Brain pericyte (primary cell): Measurements from ENCODE around the gene MSMO1.

Experiments
- DNase-seq: peaks from one replicate; pipeline ENCODE4 v3.0.0-alpha.2; 2012; ENCODE audit warnings: low read depth, low spot score

MSMO1 gene

DNA sequence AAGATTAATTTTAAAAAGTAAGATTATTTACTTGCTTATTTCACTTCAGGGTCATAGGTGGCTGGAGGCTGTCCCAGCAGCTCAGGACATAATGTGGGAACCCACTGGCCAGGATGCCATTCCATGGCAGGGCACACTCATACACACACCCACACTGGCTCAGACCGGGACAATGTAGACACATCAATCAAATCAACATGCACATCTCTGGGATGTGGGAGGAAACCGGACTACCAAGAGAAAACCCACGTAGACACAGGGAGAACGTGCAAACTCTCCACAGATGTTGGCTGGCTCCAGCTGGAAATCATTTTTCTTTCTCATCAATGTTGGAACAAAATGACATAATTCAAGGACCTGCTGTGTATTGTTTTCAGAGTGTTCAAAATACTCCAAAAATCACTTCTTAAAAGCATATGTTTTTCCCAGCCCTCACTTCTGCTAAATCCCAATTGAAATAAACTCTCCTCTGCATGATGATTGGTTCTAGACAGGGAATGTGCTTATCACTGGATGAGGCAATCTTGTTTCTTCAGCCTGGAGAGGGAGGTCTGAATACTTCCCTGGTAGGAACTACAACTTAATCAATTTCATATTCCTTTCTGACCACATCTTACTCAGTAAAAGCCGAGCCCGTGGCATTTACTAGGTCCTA is 32.7 kb downstream of the MSMO1 start:
- DNase-seq: no peak

DNA sequence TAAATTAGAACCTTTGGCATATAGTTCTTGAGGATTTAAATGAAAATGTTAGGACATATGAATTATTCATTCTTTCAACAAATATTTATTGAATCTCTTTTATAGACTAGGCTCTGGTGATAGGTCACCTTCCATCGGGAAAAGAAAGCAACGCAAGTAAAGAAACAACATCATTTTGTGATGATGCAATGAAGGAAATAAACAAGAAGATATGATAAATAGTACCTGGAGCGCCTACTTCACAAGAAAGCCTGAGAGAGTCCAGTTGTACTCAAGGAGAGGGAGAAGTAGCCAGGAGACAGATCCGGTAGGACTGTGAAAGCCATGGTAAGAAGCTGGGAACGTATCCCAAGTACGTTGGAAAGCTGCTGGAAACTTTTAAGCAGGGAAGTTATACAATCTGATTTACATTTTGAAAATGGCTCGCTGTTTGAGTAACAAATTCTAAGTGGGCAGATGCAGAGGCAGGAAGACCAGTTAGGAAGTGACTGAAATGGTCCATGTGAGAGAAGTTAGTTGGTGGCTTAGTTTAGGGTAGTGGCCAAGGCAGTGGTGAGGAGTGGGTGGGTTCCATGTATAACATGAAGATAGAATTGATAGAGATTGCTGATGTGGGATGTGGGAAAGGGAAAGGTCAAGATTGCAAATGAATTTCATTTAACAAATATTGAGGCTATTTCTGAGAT is 33.7 kb downstream of the MSMO1 start:
- no peak for DNase-seq

DNA sequence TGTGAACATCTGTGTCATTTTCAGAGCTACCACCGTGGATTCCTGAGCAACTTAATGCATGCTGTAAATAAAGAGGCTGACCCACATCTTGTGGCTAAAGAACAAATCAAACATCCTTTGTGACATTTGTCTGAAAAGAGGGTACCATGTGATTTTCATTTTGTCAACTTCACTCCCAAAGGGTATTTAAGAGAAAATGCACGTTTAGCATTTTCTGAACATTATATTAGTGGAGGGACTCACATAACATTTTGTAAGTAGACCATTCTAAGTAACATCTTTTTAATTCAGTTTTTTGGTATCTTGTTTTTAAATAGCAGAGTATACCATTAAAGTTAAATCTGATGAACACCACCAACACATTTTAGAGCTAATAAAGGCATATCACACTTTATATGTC is 34.3 kb downstream of the MSMO1 start:
- no peak for DNase-seq

DNA sequence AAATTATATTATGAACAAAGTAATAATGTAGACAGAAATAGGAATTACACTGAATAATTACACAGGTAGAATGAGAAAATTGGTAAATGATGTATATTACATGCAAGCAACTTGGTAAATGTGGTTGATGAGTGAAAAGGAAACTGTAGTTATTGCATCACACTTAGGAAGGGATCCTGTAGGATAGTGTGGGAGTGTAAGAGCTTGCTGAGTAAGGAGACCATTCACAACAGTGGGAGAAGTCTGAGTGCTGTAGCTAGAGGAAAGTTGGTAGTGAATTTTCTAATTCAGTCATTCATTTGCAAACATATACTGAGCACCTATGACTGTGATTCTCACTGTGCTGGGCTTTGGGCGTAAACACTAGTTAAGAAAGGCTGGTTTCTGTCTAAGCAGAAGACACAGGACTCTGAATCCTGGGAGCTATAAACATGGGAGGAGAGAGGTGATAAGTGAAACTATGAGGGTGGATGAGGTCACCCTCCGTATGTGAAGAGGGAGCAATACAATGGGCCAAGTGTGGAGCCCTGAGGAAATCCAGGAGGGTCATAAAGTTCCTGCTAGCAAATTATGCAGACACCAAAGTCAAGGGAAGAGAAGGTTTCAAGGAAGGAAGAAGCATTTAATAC is 37.1 kb downstream of the MSMO1 start:
- DNase-seq: no peak

DNA sequence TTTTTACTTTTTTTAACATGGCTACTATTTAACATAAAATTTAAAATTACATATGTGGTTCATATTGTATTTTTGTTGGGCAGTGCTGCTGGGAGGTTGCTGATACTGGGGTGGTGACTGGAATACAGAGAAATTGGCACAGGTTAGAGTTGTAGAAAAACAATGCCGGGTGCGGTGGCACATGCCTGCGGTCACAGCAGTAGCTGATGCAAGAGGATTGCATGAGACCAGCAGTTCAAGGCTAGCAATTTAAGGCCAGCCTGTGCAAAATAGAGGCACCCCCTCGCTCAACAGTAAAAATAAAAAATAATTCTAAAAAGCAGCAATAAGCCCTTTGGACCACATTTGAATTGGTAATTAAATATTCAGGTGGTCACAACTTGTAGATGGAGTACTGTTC is 39.6 kb downstream of the MSMO1 start:
- no peak for DNase-seq

DNA sequence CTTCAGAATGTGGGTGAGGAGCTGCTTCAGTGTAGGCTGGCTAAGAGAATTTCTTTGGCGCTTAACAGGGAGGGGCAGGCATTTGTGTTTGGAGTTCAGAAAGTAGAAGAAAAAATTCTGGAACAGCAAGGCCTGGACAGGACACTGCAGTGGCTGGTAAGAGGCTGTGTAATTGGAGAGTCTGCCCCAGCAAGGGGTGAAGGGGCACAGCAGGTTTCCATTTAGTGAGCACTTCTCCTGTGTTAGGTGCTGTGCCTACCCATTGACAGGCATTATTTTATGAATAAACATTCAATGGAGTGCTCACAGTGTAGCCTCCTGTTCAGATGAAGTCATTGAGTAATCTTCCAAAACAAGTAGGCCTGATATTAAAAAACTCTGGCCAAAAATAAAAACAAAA is 40.6 kb downstream of the MSMO1 start:
- no peak for DNase-seq

DNA sequence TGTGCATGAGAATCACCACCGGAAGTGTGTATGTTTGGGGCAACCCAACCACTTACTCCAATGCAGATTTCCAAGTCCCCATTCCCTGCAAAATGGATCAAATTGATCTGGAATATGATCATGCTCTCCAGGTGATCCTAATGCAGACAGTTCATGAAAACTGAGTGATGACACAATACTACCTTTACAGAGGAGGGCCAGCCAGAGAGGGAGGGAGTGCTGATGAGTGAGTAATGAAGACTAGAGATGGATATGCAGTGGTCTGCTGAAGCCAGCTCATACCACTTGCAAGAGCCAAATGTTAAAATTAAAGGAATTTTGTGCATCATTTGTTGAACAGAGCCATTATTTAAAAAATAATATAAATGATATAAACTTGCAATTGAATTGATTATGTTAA is 41.1 kb downstream of the MSMO1 start:
- no peak for DNase-seq

DNA sequence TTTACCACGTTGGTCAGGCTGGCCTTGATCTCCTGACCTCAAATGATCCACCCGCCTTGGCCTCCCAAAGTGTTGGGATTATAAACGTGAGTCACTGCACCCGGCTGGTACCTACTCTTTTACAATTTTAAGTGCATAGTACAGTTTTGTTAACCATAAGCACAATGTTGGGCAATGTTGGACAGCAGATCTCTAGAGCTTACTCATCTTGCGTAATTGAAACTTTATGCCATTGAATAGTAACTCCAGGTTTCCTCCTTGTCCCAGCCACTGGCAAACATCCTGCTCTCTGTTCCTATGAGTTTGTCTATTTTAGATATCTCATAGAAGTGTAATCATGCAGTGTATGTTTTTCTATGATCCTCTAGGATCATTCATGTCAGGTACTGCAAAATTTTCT is 42.1 kb downstream of the MSMO1 start:
- no peak for DNase-seq

DNA sequence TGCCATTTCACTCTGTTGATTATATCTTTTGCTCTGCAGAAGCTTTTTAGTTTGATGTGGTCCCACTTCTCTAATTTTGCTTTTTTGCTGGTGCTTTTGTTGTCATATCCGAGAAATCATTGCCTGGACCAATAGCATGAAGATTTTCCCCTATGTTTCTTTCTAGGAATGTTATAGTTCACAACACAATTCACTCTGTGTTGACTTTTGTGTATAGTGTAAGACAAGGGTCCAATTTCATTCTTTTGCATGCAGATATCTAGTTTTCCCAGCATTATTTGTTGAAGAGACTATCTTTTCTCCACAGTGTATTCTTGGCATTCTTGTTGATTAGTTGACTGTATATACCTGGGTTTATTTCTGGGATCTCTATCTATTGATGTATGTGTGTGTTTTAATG is 43.1 kb downstream of the MSMO1 start:
- no peak for DNase-seq

DNA sequence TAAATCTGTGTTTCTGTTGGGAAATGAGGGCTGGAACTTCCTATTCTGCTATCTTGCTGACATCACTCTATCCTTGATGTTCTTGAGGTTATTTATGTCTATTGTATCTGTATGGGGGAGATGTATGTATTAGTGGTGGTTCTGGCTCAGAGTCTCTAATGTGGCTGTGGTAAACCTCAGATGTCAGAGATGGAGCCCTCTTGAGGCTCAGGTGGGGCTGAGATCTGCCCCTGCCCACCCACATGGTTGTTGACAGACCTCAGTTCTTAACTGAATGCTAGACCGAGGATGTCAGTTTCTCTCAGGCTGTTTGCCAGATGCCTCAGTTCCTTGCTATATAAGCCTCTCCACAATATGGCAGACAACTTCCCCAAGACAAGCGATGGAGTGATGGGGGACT is 48.0 kb downstream of the MSMO1 start:
- DNase-seq: no peak

DNA sequence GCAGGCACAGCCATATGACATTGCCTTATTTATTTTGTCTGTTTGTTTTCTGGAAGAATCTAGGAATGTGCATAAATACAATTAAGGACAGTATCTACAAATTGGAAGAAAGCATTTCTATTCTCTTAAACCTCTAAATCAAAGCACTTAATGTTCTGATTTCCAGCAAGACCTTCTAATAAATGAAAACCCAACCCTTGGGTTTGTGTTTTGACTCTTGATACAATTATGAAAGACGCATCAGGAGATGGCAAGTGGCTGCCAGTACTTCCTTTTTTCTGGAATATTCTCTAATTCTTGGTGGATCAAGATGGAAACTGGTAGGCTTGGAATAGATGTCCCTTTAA is 50.9 kb downstream of the MSMO1 start:
- no peak for DNase-seq

DNA sequence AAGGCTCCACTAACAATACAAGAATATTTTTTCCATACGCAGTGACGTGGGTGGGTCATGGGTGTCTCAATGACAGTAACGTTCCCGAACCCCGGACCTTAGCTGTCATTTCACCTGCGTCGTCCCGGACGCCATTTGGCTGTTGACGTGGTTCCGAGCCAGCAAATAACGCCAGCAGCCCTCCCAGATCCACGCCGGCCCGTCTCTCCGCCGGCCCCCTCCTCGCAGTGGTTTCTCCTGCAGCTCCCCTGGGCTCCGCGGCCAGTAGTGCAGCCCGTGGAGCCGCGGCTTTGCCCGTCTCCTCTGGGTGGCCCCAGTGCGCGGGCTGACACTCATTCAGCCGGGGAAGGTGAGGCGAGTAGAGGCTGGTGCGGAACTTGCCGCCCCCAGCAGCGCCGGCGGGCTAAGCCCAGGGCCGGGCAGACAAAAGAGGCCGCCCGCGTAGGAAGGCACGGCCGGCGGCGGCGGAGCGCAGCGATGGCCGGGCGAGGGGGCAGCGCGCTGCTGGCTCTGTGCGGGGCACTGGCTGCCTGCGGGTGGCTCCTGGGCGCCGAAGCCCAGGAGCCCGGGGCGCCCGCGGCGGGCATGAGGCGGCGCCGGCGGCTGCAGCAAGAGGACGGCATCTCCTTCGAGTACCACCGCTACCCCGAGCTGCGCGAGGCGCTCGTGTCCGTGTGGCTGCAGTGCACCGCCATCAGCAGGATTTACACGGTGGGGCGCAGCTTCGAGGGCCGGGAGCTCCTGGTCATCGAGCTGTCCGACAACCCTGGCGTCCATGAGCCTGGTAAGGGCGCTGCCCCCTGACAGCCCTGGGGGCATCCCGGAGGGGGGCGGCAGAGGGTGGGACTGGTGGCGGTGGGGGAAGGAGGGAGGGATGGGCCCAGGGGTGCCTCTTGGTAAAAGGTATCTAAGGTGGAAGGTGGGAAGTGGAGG is 51.5 kb downstream of the MSMO1 start, which contains the start of gene CPE:
Gene CPE (plus strand): TSS at position 264 of the 933 bp plus-strand sequence. CDS start 214 bp downstream, at position 478.
- DNase-seq: peak; percentile 27

DNA sequence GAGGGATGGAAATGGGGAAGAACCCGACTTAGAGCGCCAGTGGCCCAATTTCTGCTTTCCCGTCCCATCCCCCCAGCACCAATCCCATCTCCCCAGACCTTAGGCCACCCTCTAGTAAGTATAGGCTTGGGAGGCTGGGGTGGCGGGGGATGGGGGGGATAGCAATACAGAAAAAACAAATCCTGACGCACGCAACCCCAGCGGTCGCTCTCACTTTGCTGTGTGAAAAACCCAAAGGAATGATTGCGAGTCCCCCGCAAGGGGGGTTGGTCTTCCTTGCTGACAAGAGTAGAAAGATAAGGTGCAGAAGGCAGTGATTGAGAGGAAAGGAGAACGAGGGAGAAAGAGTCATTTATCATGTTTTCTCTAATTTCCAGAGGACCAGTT is 52.2 kb downstream of the MSMO1 start:
- DNase-seq: no peak

DNA sequence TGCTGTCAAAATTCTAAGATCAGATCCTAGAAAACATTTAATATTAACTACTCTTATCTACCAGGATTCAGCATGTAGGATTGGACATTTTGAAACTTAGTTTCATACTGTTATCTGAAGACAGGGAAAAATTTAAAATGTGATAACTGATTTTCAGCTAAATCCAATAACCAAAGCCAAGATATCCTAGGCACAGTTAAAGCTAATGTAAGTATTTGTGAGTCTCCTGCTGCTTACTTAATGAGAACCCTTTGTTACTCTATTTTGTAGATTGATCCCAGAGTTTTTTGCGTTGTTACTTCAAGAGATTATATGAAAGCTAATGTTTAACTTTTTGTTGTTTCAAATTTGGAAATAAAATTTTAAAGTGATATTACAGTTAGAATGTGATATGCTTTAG is 53.3 kb downstream of the MSMO1 start:
- no peak for DNase-seq

DNA sequence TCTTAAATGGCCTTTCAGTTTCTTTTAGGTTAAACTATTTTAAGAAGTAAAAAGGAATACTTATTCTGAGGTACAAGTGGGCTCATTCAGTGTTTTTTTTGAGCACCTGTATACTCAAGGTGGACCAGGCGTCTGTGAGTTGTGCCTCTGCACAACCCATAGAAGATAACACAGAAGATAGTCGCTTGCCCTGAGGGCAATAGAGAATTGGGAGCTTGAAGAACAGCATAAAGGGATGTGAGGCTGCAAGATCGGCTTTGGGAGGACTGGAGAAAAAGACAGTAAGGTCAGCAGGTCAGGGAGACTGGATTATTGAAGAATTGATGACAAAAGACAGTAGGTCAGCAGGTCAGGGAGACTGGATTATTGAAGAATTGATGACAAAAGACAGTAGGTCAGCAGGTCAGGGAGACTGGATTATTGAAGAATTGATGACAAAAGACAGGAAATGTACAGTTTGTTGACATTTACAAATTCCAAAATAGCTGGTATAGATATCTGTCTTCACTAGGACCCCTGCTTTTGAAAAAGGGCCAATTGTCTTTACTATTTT is 54.4 kb downstream of the MSMO1 start:
- no peak for DNase-seq

DNA sequence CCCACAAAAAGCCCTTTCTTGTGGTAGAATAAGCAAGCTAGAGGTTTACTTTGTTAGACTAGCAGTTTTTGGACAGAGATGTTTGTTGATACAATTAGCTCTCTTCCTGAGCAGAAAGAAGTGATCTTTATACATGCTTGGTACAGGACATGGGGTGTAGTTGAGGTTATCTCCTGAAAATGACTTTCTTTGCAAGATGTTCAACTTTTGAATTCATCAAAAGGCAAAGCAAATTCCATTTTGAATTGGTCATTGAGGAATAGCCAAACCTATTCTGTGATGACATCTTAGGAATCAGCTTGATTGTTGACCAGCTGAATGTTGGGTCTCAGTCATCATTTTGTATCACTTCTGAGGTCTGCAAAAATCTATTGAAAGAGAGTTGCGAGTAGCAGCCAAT is 55.2 kb downstream of the MSMO1 start:
- no peak for DNase-seq

DNA sequence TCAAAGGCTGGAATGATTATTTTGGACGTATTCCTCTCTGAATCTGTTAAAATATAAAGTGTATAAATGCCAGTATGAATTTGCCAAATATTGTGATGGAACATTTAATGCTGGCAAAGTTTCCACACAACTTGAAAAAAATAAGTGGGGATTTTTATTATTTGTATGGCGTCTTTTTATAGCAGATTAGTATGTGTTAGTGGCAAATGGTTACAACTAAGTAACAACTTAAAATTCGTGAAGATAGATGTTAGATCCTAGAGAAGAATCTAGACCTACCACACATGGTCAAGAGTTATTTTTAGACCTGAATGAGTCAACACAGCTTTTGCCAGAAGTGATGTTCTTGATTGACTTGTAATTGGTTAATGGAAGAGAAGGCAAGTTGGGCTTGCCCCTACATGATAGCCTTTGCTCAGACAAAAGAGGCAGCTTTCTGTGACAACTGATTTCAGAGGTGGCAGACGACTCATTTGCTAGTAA is 56.2 kb downstream of the MSMO1 start:
- no peak for DNase-seq

DNA sequence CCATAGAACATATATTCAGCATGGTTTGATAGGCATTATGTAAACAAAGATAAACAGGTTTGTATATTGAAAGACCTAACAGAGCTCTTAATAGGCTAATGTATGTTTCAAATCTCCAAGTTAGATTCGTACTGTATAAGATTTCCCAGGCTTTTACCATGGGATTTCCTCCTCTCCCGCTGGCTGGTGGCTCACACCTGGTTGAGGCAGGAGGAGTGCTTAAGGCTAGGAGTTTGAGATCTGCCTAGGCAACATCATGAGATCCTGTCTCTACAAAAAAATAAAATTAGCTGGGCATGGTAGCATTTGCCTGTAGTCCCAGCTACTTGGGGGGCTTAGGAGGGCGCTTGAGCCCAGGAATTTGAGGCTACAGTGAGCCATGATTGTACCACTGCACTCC is 56.7 kb downstream of the MSMO1 start:
- DNase-seq: no peak

DNA sequence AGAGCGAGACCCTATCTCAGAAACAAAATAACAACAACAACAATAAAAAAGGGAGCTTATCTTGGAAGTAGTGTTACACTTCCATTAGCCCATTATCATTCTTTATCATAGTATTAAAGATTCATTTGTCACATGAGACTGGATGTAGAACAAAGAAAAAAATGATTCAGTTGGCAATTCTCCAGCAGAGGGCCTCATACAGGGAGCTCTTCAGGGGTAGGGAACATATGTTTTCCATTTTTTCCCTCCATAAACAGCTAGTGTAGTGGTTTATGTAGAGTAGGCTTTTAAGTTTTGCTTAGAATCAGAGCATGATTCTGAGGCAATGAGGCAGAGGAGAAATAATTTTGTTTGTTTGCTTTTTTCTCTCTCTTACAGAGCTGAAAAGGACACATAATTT is 57.1 kb downstream of the MSMO1 start:
- DNase-seq: peak; percentile 65

DNA sequence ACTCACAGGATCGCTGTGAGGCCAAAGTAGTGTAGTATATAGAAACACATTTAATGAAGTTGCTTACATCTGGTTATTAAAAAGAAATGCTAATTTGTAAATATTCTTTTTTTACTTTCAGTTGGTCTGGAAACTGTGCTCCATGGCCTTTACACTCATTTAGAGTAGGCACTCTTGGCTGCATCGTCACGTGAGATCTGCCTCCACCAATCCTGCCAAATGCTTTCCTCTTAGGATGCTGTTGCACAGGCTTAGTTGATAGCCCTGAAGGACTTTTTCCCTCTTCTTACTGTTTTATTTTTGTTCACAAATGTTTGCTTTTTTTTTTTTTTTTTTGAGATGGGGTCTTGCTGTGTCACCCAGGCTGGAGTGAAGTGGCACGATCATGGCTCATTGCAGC is 57.7 kb downstream of the MSMO1 start:
- DNase-seq: no peak

DNA sequence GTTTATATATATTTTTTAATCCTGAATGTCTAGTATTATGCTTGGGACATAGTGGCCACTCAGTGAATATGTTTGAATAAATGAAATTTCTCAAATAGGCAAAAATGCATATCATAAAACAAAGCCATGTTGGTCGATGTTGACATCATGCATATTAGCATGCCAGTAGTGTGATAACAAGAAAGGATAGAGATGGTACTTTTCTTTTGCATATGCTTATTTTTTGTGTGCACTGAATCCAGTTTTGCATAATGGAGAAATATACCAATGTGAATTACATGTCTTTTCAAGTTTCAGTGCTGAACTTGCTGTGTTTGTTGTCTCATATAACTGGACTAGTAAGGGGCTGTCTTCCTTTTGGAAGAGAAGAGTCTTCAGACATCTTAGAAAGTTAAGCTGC is 58.9 kb downstream of the MSMO1 start:
- DNase-seq: no peak

DNA sequence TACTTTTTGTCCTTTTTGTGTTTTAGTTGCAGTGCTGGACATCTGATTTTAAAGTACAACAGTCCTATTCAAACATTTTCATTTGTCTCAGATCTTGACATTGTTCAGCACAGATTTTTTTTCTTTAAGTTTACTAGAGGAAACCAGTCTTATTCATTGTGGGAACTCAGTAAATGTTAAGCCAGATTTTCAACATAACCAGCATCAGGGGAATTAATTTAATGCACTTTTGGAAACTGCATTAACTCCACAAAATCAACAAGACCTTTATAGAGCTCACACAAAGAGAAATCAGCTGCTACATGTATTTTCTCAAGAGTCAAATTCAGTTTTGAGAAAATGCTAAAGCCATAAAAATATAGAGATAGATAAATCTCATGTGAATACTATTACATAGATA is 61.3 kb downstream of the MSMO1 start:
- no peak for DNase-seq
